ENCODE measurements around the gene S1PR4.
"Not testable (repeated sequence)": the region's sequence is repeated elsewhere in the genome, so short reads cannot be mapped to it uniquely, and the experiment has no call there.

Gene S1PR4

GRCh38 chr19:3152419-3152780, 26.2 kb upstream of the S1PR4 start:
- DNase-seq, result no peak

GRCh38 chr19:3153286-3154230, 25.0 kb upstream of the S1PR4 start:
- no peak for DNase-seq

GRCh38 chr19:3154447-3154846, 24.1 kb upstream of the S1PR4 start:
- DNase-seq, result not testable (repeated sequence)

GRCh38 chr19:3154957-3155736, 23.4 kb upstream of the S1PR4 start:
- peak; percentile 100 for DNase-seq

- no peak for DNase-seq
Observed at GRCh38 chr19:3157096-3157845, 21.3 kb upstream of the S1PR4 start.

- DNase-seq, result no peak
Observed at GRCh38 chr19:3159565-3159964, 19.0 kb upstream of the S1PR4 start.

GRCh38 chr19:3160219-3160618, 18.4 kb upstream of the S1PR4 start:
- no peak for DNase-seq

- peak; percentile 25 for DNase-seq
Observed at GRCh38 chr19:3161453-3161852, 17.1 kb upstream of the S1PR4 start.

GRCh38 chr19:3162418-3163229, 15.9 kb upstream of the S1PR4 start:
- peak; percentile 24 for DNase-seq

GRCh38 chr19:3163230-3163886, 15.2 kb upstream of the S1PR4 start:
- DNase-seq, result peak; percentile 57

- DNase-seq, result no peak
Observed at GRCh38 chr19:3163943-3164342, 14.6 kb upstream of the S1PR4 start.

GRCh38 chr19:3167533-3168272, 10.9 kb upstream of the S1PR4 start:
- DNase-seq, result no peak

- no peak for DNase-seq
Observed at GRCh38 chr19:3171894-3172672, 6.5 kb upstream of the S1PR4 start.

- not testable (repeated sequence) for DNase-seq
Observed at GRCh38 chr19:3172673-3173000, 5.9 kb upstream of the S1PR4 start.

- peak; percentile 60 for DNase-seq
Observed at GRCh38 chr19:3175781-3176714, 2.5 kb upstream of the S1PR4 start.

GRCh38 chr19:3176715-3177501, 1.7 kb upstream of the S1PR4 start:
- peak; percentile 63 for DNase-seq

- no peak for DNase-seq
Observed at GRCh38 chr19:3178973-3179738, 587 bp downstream of the S1PR4 start.
